GM21723 (cell line): ENCODE measurements around the gene OR13F1.
"Not testable (repeated sequence)": the region's sequence is repeated elsewhere in the genome, so short reads cannot be mapped to it uniquely, and the experiment has no call there.

Experiments
- ATAC-seq: cut with Tn5 transposase; IDR thresholded peaks from one replicate; pipeline ENCODE4 v1.9.1; 2021; ENCODE audit warnings: mild to moderate bottlenecking, moderate library complexity; ENCODE audit not compliant: unreplicated experiment

Gene OR13F1

GRCh38 chr9:104503963-104504362 lies at the start of gene OR13F1:
Gene OR13F1, plus strand, starts transcription at chr9:104504263. Its CDS starts 0 bp downstream, at chr9:104504263.
- no peak for ATAC-seq

GRCh38 chr9:104456831-104457230 lies 47.2 kb upstream of the OR13F1 start:
- ATAC-seq: no peak

GRCh38 chr9:104463864-104464263 lies 40.2 kb upstream of the OR13F1 start:
- no peak for ATAC-seq

- no peak for ATAC-seq
These were observed 35.8 kb upstream of the OR13F1 start for GRCh38 chr9:104468261-104468660.

- no peak for ATAC-seq
These were observed 21.0 kb upstream of the OR13F1 start for GRCh38 chr9:104482921-104483570.

GRCh38 chr9:104485014-104485413 lies 19.0 kb upstream of the OR13F1 start:
- no peak for ATAC-seq

- no peak for ATAC-seq
These were observed 9.3 kb upstream of the OR13F1 start for GRCh38 chr9:104494808-104495207.

- ATAC-seq: no peak
These were observed 623 bp upstream of the OR13F1 start for GRCh38 chr9:104503440-104503839.

- ATAC-seq: no peak
These were observed 2.5 kb downstream of the OR13F1 start for GRCh38 chr9:104506565-104506964.

- no peak for ATAC-seq
These were observed 10.8 kb downstream of the OR13F1 start for GRCh38 chr9:104514901-104515300.

- ATAC-seq: not testable (repeated sequence)
These were observed 16.2 kb downstream of the OR13F1 start for GRCh38 chr9:104520241-104520640.

- ATAC-seq: no peak
These were observed 23.0 kb downstream of the OR13F1 start, which contains the start of gene OR13C4 for GRCh38 chr9:104527109-104527508. Gene OR13C4, minus strand, starts transcription at chr9:104527209. Its CDS starts 0 bp downstream, at chr9:104527209.

GRCh38 chr9:104536756-104537155 lies 32.7 kb downstream of the OR13F1 start, which contains the start of gene OR13C3:
Gene OR13C3, minus strand, starts transcription at chr9:104536856. Its CDS starts 133 bp downstream, at chr9:104536723.
- no peak for ATAC-seq

- no peak for ATAC-seq
These were observed 35.2 kb downstream of the OR13F1 start for GRCh38 chr9:104539275-104539674.

- ATAC-seq: no peak
These were observed 40.6 kb downstream of the OR13F1 start for GRCh38 chr9:104544644-104545043.

GRCh38 chr9:104553261-104553660 lies 49.2 kb downstream of the OR13F1 start:
- ATAC-seq: no peak
